Neural progenitor cell (in vitro differentiated cells): ENCODE measurements around the gene DCTN2.

Experiments used
- CTCF ChIP-seq: fragments of 200-600 bp; sonication (generic); IDR thresholded peaks from 2 replicates; pipeline ENCODE4 v1.5.1; 2017; ENCODE audit warnings: antibody characterized with exemption, mild to moderate bottlenecking
- EZH2 ChIP-seq: fragments of 200-600 bp; sonication (generic); IDR thresholded peaks from 2 replicates; pipeline ENCODE4 v1.6.1; 2017; ENCODE audit warnings: antibody characterized with exemption, mild to moderate bottlenecking, moderate library complexity
- EZH2phosphoT487 ChIP-seq: fragments of 200-600 bp; sonication (generic); IDR thresholded peaks from 2 replicates; pipeline ENCODE4 v1.6.1; 2017; ENCODE audit warnings: antibody characterized with exemption

DNA sequence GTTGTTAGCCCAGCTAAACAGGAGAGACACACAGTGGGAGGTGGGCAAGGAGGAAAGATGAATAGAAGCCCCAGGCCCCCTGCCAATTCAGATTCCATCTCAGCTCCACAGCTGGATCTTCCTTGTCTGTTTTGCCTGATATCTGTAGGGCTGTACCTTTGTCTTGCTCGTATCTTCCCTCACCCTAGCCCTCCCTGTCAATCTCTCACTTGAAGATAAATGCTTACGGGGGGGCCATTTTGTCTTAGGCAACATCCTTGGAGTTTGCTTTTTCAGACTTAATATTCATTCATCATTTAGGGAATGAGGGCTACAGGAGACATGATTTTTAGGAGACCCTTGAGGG, 5.3 kb upstream of the DCTN2 start:
- TF ChIP-seq CTCF (no peak), EZH2 (no peak), EZH2phosphoT487 (no peak)
